ENCODE data around the gene DCANP1. TPM values are rescaled to one million over a fixed set of nuclear protein-coding genes. Genes with fewer than 3 reads are reported as not detected.

Gene DCANP1
- polyA plus RNA-seq, 1 experiment: not detected

- no peak for DNase-seq (ENCODE audit: low read depth, low spot score)
- TF ChIP-seq, protein P1, sequence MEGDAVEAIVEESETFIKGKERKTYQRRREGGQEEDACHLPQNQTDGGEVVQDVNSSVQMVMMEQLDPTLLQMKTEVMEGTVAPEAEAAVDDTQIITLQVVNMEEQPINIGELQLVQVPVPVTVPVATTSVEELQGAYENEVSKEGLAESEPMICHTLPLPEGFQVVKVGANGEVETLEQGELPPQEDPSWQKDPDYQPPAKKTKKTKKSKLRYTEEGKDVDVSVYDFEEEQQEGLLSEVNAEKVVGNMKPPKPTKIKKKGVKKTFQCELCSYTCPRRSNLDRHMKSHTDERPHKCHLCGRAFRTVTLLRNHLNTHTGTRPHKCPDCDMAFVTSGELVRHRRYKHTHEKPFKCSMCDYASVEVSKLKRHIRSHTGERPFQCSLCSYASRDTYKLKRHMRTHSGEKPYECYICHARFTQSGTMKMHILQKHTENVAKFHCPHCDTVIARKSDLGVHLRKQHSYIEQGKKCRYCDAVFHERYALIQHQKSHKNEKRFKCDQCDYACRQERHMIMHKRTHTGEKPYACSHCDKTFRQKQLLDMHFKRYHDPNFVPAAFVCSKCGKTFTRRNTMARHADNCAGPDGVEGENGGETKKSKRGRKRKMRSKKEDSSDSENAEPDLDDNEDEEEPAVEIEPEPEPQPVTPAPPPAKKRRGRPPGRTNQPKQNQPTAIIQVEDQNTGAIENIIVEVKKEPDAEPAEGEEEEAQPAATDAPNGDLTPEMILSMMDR (IDR thresholded peaks at IDR 0.05; ENCODE audit: low read depth, low read length): peak; percentile 64
- ChIA-PET POLR2A (no interaction called here), CTCF (interaction anchor here (1.5 to 28.4 kb wide), 3 partner anchors 13 to 96 kb away, joined by 4 to 1313 read pairs (median 6); no protein-coding TSS in a partner anchor)
- Histone ChIP-seq H3K27me3 (ENCODE audit: control insufficient read depth, insufficient read depth, low read length) (peaks cover 61% of the 10 kb centered on the region), H3K27ac (ENCODE audit: low read depth, low read length) (no peak overlapping the region), H3K9me3 (ENCODE audit: control insufficient read depth, insufficient read depth, low read length) (no peaks in the 10 kb centered on the region; the same call in 1 of the 2 replicates), H3K4me3 (ENCODE audit: low read depth, low read length) (no peak overlapping the region)
Measured at GRCh38 chr5:135462304-135462703, 15.2 kb upstream of the DCANP1 start.

GRCh38 chr5:135461481-135462151 is 14.5 kb upstream of the DCANP1 start:
- Histone ChIP-seq H3K9me3 (ENCODE audit: control insufficient read depth, insufficient read depth, low read length) (no peaks in the 10 kb centered on the region; the same call in 1 of the 2 replicates), H3K27me3 (ENCODE audit: control insufficient read depth, insufficient read depth, low read length) (peaks cover 55% of the 10 kb centered on the region), H3K4me3 (ENCODE audit: low read depth, low read length) (no peak overlapping the region), H3K27ac (ENCODE audit: low read depth, low read length) (no peak overlapping the region)
- no peak for DNase-seq (ENCODE audit: low read depth, low spot score)
- TF ChIP-seq, protein P1 (IDR thresholded peaks at IDR 0.05; ENCODE audit: low read depth, low read length): no peak
- ChIA-PET POLR2A (no interaction called here), CTCF (interaction anchor here (0.9 to 28.4 kb wide), 7 partner anchors 13 to 369 kb away, joined by 3 to 1313 read pairs (median 4); no protein-coding TSS in a partner anchor)

DNA sequence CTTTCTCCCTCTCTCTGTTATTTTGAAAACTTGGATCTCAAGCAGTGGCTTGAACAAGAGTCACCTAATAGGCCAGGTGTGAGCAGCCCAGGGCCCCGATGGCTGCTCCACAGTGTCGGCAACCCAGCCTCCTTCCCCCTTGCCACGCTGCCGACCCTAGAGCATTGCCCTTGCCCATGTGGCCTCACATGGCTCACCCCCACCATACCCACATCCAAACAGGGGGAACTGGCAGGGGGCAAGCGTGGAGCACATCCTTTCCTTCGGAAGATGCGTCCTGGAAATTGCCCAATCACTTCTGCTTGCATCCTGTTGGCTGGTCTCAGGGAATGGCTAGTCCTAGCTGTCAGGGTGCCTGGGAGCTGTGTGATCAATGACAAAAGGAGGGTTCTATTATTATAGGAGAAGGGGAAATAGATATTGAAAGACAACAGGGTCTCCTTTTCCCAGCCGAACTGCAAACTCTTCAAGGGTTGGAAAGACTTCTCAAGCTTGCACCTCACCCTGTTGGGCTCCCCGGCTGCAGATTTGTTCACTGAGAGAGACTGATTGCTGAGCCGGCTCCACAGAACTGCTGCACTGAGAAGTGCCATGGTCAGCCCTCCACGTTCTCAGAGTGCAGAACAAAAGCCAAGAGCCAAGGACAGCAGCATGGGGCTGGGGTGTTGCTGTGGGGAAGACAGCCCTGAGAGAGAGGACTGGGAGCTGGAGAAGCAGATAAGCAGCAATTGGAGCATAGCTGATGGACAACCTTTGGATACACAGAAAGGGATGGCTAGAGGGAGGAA is 13.3 kb upstream of the DCANP1 start:
- peaks cover 53% of the 10 kb centered on the region for H3K27me3 ChIP-seq (ENCODE audit: control insufficient read depth, insufficient read depth, low read length)
- CTCF ChIA-PET: interaction anchor here (0.7 to 28.4 kb wide), 6 partner anchors 11 to 370 kb away, joined by 3 to 1313 read pairs (median 4); no protein-coding TSS in a partner anchor
- TF ChIP-seq, protein P1 (IDR thresholded peaks at IDR 0.05; ENCODE audit: low read depth, low read length): no peak
- POLR2A ChIA-PET: no interaction called here
- DNase-seq (ENCODE audit: low read depth, low spot score): no peak
- H3K4me3 ChIP-seq (ENCODE audit: low read depth, low read length): no peak overlapping the region
- no peak overlapping the region for H3K27ac ChIP-seq (ENCODE audit: low read depth, low read length)
- H3K9me3 ChIP-seq (ENCODE audit: control insufficient read depth, insufficient read depth, low read length): no peaks in the 10 kb centered on the region; the same call in 1 of the 2 replicates

DNA sequence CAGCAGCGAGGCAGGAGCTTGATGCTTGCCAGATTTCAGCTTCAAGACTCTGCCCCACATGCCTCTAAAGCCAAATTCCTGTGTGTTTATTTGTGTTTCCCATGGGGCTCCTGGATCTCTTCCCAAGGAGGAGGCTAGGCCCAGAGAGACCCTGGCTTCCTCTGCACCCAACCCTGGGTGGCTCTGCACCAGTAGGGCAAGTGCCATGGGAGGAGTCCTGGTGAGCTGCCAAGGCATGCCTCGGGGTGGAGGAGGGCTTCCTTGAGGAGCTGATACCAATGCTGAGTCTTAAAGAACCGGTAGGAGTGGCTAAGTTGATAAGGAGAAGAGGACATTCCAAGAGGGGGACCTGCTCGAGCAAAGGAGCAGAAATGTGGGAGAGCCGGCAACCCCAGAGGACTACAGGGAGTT is 11.8 kb upstream of the DCANP1 start:
- POLR2A ChIA-PET: no interaction called here
- CTCF ChIA-PET: interaction anchor here (0.6 to 28.4 kb wide), 7 partner anchors 11 to 628 kb away, joined by 3 to 1313 read pairs (median 7); partner anchors contain the start of gene DCANP1

More for the DNA sequence above, 11.8 kb upstream of the DCANP1 start:
- Histone ChIP-seq H3K27ac (ENCODE audit: low read depth, low read length) (peak overlapping the region; percentile 21), H3K9me3 (ENCODE audit: control insufficient read depth, insufficient read depth, low read length) (no peaks in the 10 kb centered on the region; the same call in 1 of the 2 replicates), H3K4me3 (ENCODE audit: low read depth, low read length) (no peak overlapping the region), H3K27me3 (ENCODE audit: control insufficient read depth, insufficient read depth, low read length) (peaks cover 41% of the 10 kb centered on the region)
- no peak for DNase-seq (ENCODE audit: low read depth, low spot score)
- TF ChIP-seq, protein P1 (IDR thresholded peaks at IDR 0.05; ENCODE audit: low read depth, low read length): no peak

Data from AG04450 (cell line).